ENCODE results near the gene UBXN1. TPM values are rescaled to one million over a fixed set of nuclear protein-coding genes. Genes with fewer than 3 reads are reported as not detected.

UBXN1 gene
- total RNA-seq, 2 experiments from 2014 or later = 101 to 129 TPM

- TF ChIP-seq EZH2phosphoT487 (IDR thresholded peaks at IDR 0.05; ENCODE audit: borderline replicate concordance, low read depth, low read length) = no peak
- no peak for TF ChIP-seq CTCF (conservative IDR thresholded peaks at IDR 0.05; ENCODE audit: low read length)
- no peaks in the 10 kb centered on the region for H3K9me2 ChIP-seq (ENCODE audit: insufficient read depth, low read length)
- ChIA-PET POLR2A (interaction anchor here (0.8 to 1.9 kb wide), 21 partner anchors 8 to 155 kb away, joined by 3 to 15 read pairs (median 5); partner anchors contain the start of genes B3GAT3, C11orf98, CSKMT and EEF1G), CTCF (ENCODE audit: unreplicated experiment) (interaction anchor here (0.6 to 1.2 kb wide), 3 partner anchors 10 to 1082 kb away, joined by 3 to 4 read pairs (median 3); no protein-coding TSS in a partner anchor)
- H3K27ac ChIP-seq (ENCODE audit: low read depth, low read length, poor library complexity, severe bottlenecking) = peak overlapping the region; percentile 93
- peak overlapping the region; percentile 9; the same call in 1 of the 2 replicates for H2AFZ ChIP-seq (ENCODE audit: low read length)
- no peak for DNase-seq (ENCODE audit: low spot score)
- H3K4me1 ChIP-seq (ENCODE audit: insufficient read depth, low read length, poor library complexity, severe bottlenecking) = peaks cover 28% of the 10 kb centered on the region
- H3K79me2 ChIP-seq (ENCODE audit: insufficient read depth, low read depth, low read length) = peaks cover 88% of the 10 kb centered on the region
- intact Hi-C loops (cut with micrococcal nuclease; ENCODE audit: unreplicated experiment) = loop anchor here (1.0 to 10.0 kb wide), 7 partner anchors 20 to 132 kb away; partner anchors contain the start of genes BSCL2, GNG3, LBHD1 and TAF6L
- BruUV-seq (replicated peaks) = TSS peak; percentile 60
- H3K4me3 ChIP-seq (ENCODE audit: low read depth, low read length, poor library complexity, severe bottlenecking) = peak overlapping the region; percentile 97
- H4K20me1 ChIP-seq (ENCODE audit: insufficient read depth, low read length) = peaks cover 35% of the 10 kb centered on the region
- H3K9me3 ChIP-seq (ENCODE audit: low read length) = no peaks in the 10 kb centered on the region
- peaks cover 58% of the 10 kb centered on the region for H3K36me3 ChIP-seq (ENCODE audit: insufficient read depth, low read length)
- H3K4me2 ChIP-seq (ENCODE audit: low read length) = peak overlapping the region; percentile 75
These were observed 48.0 kb upstream of the UBXN1 start for GRCh38 chr11:62726915-62727164.

GRCh38 chr11:62726156-62726914, 47.5 kb upstream of the UBXN1 start:
- H2AFZ ChIP-seq (ENCODE audit: low read length) = 0 out of 2 replicates have a peak overlapping the region, but pooled peaks have one; percentile 9
- POLR2A ChIA-PET = interaction anchor here (0.6 to 1.9 kb wide), 13 partner anchors 8 to 135 kb away, joined by 3 to 14 read pairs (median 6); partner anchors contain the start of genes POLR2G, TAF6L, TUT1 and ZBTB3
- peak overlapping the region; percentile 75 for H3K4me2 ChIP-seq (ENCODE audit: low read length)
- DNase-seq (ENCODE audit: low spot score) = peak; percentile 37
- peak overlapping the region; percentile 93 for H3K27ac ChIP-seq (ENCODE audit: low read depth, low read length, poor library complexity, severe bottlenecking)
- peaks cover 58% of the 10 kb centered on the region for H3K36me3 ChIP-seq (ENCODE audit: insufficient read depth, low read length)
- no peak for TF ChIP-seq CTCF (conservative IDR thresholded peaks at IDR 0.05; ENCODE audit: low read length)
- no peak for TF ChIP-seq EZH2phosphoT487 (IDR thresholded peaks at IDR 0.05; ENCODE audit: borderline replicate concordance, low read depth, low read length)
- H3K4me3 ChIP-seq (ENCODE audit: low read depth, low read length, poor library complexity, severe bottlenecking) = peak overlapping the region; percentile 97
- peaks cover 28% of the 10 kb centered on the region for H3K4me1 ChIP-seq (ENCODE audit: insufficient read depth, low read length, poor library complexity, severe bottlenecking)
- H3K9me2 ChIP-seq (ENCODE audit: insufficient read depth, low read length) = no peaks in the 10 kb centered on the region
- H3K79me2 ChIP-seq (ENCODE audit: insufficient read depth, low read depth, low read length) = peaks cover 89% of the 10 kb centered on the region
- CTCF ChIA-PET (ENCODE audit: unreplicated experiment) = interaction anchor here (0.6 kb wide), 1 partner anchor 1082 kb away, joined by 3 read pairs; no protein-coding TSS in a partner anchor
- BruUV-seq (replicated peaks) = no TSS peak
- intact Hi-C loops (cut with micrococcal nuclease; ENCODE audit: unreplicated experiment) = loop anchor here (2.0 to 10.0 kb wide), 6 partner anchors 20 to 132 kb away; partner anchors contain the start of genes BSCL2, GNG3, LBHD1 and TMEM179B
- no peaks in the 10 kb centered on the region for H3K9me3 ChIP-seq (ENCODE audit: low read length)
- peaks cover 35% of the 10 kb centered on the region for H4K20me1 ChIP-seq (ENCODE audit: insufficient read depth, low read length)
